MCF 10A (cell line): ENCODE results near the gene WDR62. TPM values are rescaled to one million over a fixed set of nuclear protein-coding genes. Genes with fewer than 3 reads are reported as not detected.

ENCODE experiments used
- Bru-seq: library from RNA; stranded (reverse); fragments of 400-500 nt; gene quantifications from one replicate; lab custom pipeline; 2021; lab: Mats Ljungman, UMichigan
- BruChase-seq, 2 experiments: library from RNA; stranded (reverse); fragments of 400-500 nt; gene quantifications; one replicate each; lab custom pipeline; 2021; lab: Mats Ljungman, UMichigan
- BruUV-seq: library from RNA; stranded (reverse); fragments of 400-500 nt; replicated peaks from 2 replicates; lab custom pipeline; 2021; lab: Mats Ljungman, UMichigan
- CTCF ChIA-PET: fragments of 300-600 bp; sonication (Branson Sonifier 250); formaldehyde crosslinking; extraction: SDS; loops from one replicate; lab custom pipeline; 2021; ENCODE audit warnings: antibody characterized with exemption, inconsistent platforms; lab: Yijun Ruan, JAX
- POLR2A ChIA-PET: fragments of 300-600, 350-650 bp; sonication (Branson Sonifier 250); formaldehyde crosslinking; extraction: SDS; loops from one replicate; lab custom pipeline; 2020; ENCODE audit warnings: antibody characterized with exemption, inconsistent platforms; lab: Yijun Ruan, JAX
- DNase-seq: peaks from one replicate; pipeline ENCODE4 v3.0.0-alpha.2; 2018; ENCODE audit not compliant: unreplicated experiment
- H3K27ac Mint-ChIP-seq: one replicate; pipeline ENCODE4 v1.8.0; 2022; ENCODE audit warnings: mild to moderate bottlenecking, low read depth, mixed read lengths; ENCODE audit not compliant: unreplicated experiment
- H3K27me3 Mint-ChIP-seq: one replicate; pipeline ENCODE4 v1.8.0; 2022; ENCODE audit warnings: mixed read lengths; ENCODE audit not compliant: insufficient read depth, unreplicated experiment
- H3K36me3 Mint-ChIP-seq: one replicate; pipeline ENCODE4 v1.8.0; 2022; ENCODE audit warnings: mild to moderate bottlenecking, moderate library complexity, mixed read lengths; ENCODE audit not compliant: insufficient read depth, unreplicated experiment
- H3K4me1 Mint-ChIP-seq: one replicate; pipeline ENCODE4 v1.8.0; 2022; ENCODE audit warnings: mixed read lengths; ENCODE audit not compliant: insufficient read depth, unreplicated experiment
- H3K4me3 Mint-ChIP-seq: one replicate; pipeline ENCODE4 v1.8.0; 2022; ENCODE audit warnings: mild to moderate bottlenecking, moderate library complexity, mixed read lengths; ENCODE audit not compliant: unreplicated experiment
- H3K9me3 Mint-ChIP-seq: one replicate; pipeline ENCODE4 v1.8.0; 2022; ENCODE audit warnings: mixed read lengths; ENCODE audit not compliant: unreplicated experiment
- CTCF ChIP-seq: fragments of 200-600 bp; IDR thresholded peaks from one replicate; pipeline ENCODE4 v1.8.0; 2022; ENCODE audit warnings: antibody characterized with exemption, mild to moderate bottlenecking; ENCODE audit not compliant: unreplicated experiment
- intact Hi-C: fragments of 100-400 bp; cut with micrococcal nuclease; formaldehyde crosslinking; loops from 2 replicates; pipeline ENCODE4 v1.14.1; 2022
- long read RNA-seq: library from polyadenylated mRNA; stranded (forward); transcript quantifications from one replicate; pipeline ENCODE4 v2.0.0, GENCODE V29; 2022
- total RNA-seq: library from RNA; stranded (reverse); gene quantifications from 2 replicates; pipeline ENCODE4 v1.2.3, GENCODE V29; 2022

WDR62 gene
- total RNA-seq (5.2 and 6.2 TPM in 2 replicates), Bru-seq, nascent RNA (percentile 43 among the genes with signal in this experiment), BruChase-seq, experiment 1, labeled RNA remaining after a 6-hour chase (percentile 41 among the genes with signal in this experiment), BruChase-seq, experiment 2, labeled RNA remaining after a 2-hour chase (percentile 44 among the genes with signal in this experiment)
- long read RNA-seq, full-length matches to known transcripts = 9 of 20 reads
- long read RNA-seq, partial matches to known transcripts = 3 of 20 reads
- long read RNA-seq, other reads (novel, unspliced or antisense) = 8 of 20 reads

DNA sequence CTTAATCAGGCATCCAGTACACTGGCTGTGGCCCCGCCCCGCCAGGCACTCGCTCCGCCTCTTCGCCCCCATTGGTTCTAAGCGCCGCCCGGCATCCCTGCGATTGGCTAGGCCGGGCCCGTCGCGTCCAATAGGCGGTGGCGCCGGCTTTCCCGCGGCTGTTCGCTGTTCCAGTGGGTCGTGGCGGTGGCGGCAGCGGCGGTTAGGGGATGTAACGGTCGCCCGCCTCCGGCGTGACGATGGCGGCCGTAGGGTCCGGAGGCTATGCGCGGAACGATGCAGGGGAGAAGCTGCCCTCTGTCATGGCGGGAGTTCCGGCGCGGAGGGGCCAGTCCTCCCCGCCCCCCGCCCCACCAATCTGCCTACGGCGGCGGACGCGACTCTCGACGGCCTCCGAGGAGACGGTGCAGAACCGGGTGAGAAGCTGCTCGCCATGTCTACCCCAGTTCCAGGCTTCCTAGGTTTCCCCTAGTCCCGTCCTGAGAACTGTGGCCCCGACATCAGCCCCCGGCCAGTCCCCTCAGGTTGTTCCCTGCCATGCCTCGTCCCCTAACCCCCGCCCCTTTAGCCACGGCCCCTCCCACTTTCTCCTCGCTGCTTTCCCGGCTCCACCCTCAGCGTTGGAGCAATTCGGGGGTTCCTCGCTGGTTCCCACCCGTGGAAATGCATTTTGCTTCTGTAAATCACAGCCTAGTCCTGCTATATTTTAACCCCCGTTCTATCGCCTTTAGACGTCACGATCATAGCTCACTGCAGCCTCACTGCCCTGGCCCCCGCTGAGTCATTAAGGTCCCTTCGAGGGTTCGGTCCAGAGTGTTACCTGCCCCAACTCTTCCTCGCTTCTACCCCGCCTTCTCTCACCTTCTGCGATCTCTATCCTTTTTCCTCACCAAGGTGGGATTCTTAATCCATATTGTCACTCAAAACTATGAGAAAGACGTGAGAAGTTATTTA is at the start of gene WDR62:
Gene WDR62, plus strand, starts transcription at position 165 of the 954 bp plus-strand sequence. Its CDS starts 75 bp downstream, at position 240.
- POLR2A ChIA-PET = interaction anchor here (0.6 to 2.3 kb wide), 14 partner anchors 11 to 586 kb away, joined by 3 to 23 read pairs (median 7); partner anchors contain the start of genes ALKBH6, CAPNS1, POLR2I and SYNE4
- CTCF ChIA-PET = interaction anchor here (0.5 to 1.5 kb wide), 9 partner anchors 11 to 124 kb away, joined by 3 to 6 read pairs (median 3); no protein-coding TSS in a partner anchor
- H3K27ac Mint-ChIP-seq = peak within 1 kb of the TSS; percentile 73

GRCh38 chr19:36006955-36007354 is 47.7 kb upstream of the WDR62 start:
- DNase-seq = no peak
- no peak for TF ChIP-seq CTCF
- no peaks in the 10 kb centered on the region for H3K27me3 Mint-ChIP-seq
- intact Hi-C loops = no loop called here
- H3K4me3 Mint-ChIP-seq = no peak overlapping the region
- no peak overlapping the region for H3K27ac Mint-ChIP-seq
- H3K36me3 Mint-ChIP-seq = peaks cover 1% of the 10 kb centered on the region
- no peaks in the 10 kb centered on the region for H3K9me3 Mint-ChIP-seq
- ChIA-PET POLR2A (no interaction called here), CTCF (no interaction called here)
- H3K4me1 Mint-ChIP-seq = peaks cover 10% of the 10 kb centered on the region
- BruUV-seq = no TSS peak

More for the DNA sequence above, at the start of gene WDR62:
- peak; percentile 96 for DNase-seq
- H3K4me3 Mint-ChIP-seq = peak within 1 kb of the TSS; percentile 86
- BruUV-seq = no TSS peak
- no peaks in the 10 kb centered on the region for H3K36me3 Mint-ChIP-seq
- H3K9me3 Mint-ChIP-seq = no peaks in the 10 kb centered on the region
- TF ChIP-seq CTCF = no peak
- H3K27me3 Mint-ChIP-seq = no peaks in the 10 kb centered on the region
- intact Hi-C loops = loop anchor here (1.0 kb wide), 3 partner anchors 41 to 60 kb away; partner anchors contain the start of genes ALKBH6 and SDHAF1
- peaks cover 4% of the 10 kb centered on the region for H3K4me1 Mint-ChIP-seq

- CTCF ChIA-PET = interaction anchor here (0.5 kb wide), 1 partner anchor 45 kb away, joined by 4 read pairs; no protein-coding TSS in a partner anchor
These were observed 46.2 kb upstream of the WDR62 start, which contains the start of gene SYNE4 for GRCh38 chr19:36008336-36008978. TSS of gene SYNE4 (minus strand) at chr19:36008813. CDS start at chr19:36008681, 132 bp downstream.

More at GRCh38 chr19:36008336-36008978, 46.2 kb upstream of the WDR62 start, which contains the start of gene SYNE4:
- H3K4me3 Mint-ChIP-seq = peak within 1 kb of the TSS; percentile 74
- peaks cover 13% of the 10 kb centered on the region for H3K4me1 Mint-ChIP-seq
- H3K27me3 Mint-ChIP-seq = no peaks in the 10 kb centered on the region
- H3K9me3 Mint-ChIP-seq = no peaks in the 10 kb centered on the region
- DNase-seq = peak; percentile 47
- TF ChIP-seq CTCF = no peak
- no peaks in the 10 kb centered on the region for H3K36me3 Mint-ChIP-seq
- POLR2A ChIA-PET = interaction anchor here (0.9 to 1.9 kb wide), 4 partner anchors 12 to 106 kb away, joined by 3 to 10 read pairs (median 5); partner anchors contain the start of genes THAP8 and WDR62
- H3K27ac Mint-ChIP-seq = peak within 1 kb of the TSS; percentile 49
- intact Hi-C loops = no loop called here
- BruUV-seq = no TSS peak
